ENCODE measurements around the gene BNC2. TPM values are rescaled to one million over a fixed set of nuclear protein-coding genes. Genes with fewer than 3 reads are reported as not detected.

Gene BNC2
- total and polyA plus RNA-seq, 4 donors: 0.96 to 23.2 (median 9.7) TPM

DNA sequence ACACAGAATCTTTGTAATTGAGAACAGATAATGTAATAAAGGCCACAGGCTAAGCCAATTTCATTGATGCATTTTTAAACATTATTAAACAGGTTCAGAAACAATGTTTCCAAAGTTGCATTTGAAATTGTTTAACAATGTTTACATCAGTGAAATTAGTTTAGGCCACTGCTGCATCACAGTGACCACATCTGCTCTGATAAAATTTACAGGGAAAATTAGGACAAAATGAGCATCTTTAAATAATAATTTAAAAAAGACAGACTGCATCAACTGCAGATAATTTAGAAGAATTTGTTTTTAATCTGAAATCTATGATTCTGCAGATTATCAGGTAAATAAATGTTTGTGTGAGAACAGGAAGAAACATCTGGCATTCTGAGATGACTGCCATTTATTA, 420.4 kb downstream of the BNC2 start:
- Histone ChIP-seq H3K9me3 (ENCODE audit: control insufficient read depth in 4 of 4, insufficient read depth in 3 of 4, low read length in 3 of 4) (no peaks in the 10 kb centered on the region), H3K4me3 (no peak overlapping the region), H3K27ac (ENCODE audit: low read depth in 1 of 2, low read length in 1 of 2) (no peak overlapping the region), H3K36me3 (ENCODE audit: control insufficient read depth in 4 of 4, insufficient read depth in 4 of 4, low read length in 4 of 4) (no peaks in the 10 kb centered on the region), H3K4me1 (ENCODE audit: control insufficient read depth in 5 of 5, insufficient read depth in 5 of 5, low read length in 5 of 5) (peaks cover 0 to 16% (median 0%) of the 10 kb centered on the region in 5 donors), H3K9ac (ENCODE audit: insufficient read depth in 1 of 2, low read length in 2 of 2) (no peak overlapping the region), H3K27me3 (ENCODE audit: control insufficient read depth in 3 of 3, insufficient read depth in 3 of 3, low read length in 2 of 3) (no peaks in the 10 kb centered on the region)
- TF ChIP-seq, protein P1, sequence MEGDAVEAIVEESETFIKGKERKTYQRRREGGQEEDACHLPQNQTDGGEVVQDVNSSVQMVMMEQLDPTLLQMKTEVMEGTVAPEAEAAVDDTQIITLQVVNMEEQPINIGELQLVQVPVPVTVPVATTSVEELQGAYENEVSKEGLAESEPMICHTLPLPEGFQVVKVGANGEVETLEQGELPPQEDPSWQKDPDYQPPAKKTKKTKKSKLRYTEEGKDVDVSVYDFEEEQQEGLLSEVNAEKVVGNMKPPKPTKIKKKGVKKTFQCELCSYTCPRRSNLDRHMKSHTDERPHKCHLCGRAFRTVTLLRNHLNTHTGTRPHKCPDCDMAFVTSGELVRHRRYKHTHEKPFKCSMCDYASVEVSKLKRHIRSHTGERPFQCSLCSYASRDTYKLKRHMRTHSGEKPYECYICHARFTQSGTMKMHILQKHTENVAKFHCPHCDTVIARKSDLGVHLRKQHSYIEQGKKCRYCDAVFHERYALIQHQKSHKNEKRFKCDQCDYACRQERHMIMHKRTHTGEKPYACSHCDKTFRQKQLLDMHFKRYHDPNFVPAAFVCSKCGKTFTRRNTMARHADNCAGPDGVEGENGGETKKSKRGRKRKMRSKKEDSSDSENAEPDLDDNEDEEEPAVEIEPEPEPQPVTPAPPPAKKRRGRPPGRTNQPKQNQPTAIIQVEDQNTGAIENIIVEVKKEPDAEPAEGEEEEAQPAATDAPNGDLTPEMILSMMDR (IDR thresholded peaks at IDR 0.05; ENCODE audit: control extremely low read depth, extremely low read depth): no peak
- DNase-seq (no peak), ATAC-seq (ENCODE audit: insufficient read depth, low FRiP score) (no peak)

- peaks cover 0 to 21% (median 0%) of the 10 kb centered on the region in 5 donors for H3K4me1 ChIP-seq (ENCODE audit: control insufficient read depth in 5 of 5, insufficient read depth in 5 of 5, low read length in 5 of 5)
- DNase-seq: no peak
- no peak overlapping the region for H3K9ac ChIP-seq (ENCODE audit: insufficient read depth in 1 of 2, low read length in 2 of 2)
- ATAC-seq (ENCODE audit: insufficient read depth, low FRiP score): no peak
- H3K4me3 ChIP-seq: no peak overlapping the region
- H3K36me3 ChIP-seq (ENCODE audit: control insufficient read depth in 4 of 4, insufficient read depth in 4 of 4, low read length in 4 of 4): no peaks in the 10 kb centered on the region
- TF ChIP-seq, protein P1 (IDR thresholded peaks at IDR 0.05; ENCODE audit: control extremely low read depth, extremely low read depth): no peak
- H3K27me3 ChIP-seq (ENCODE audit: control insufficient read depth in 3 of 3, insufficient read depth in 3 of 3, low read length in 2 of 3): no peaks in the 10 kb centered on the region
- H3K27ac ChIP-seq (ENCODE audit: low read depth in 1 of 2, low read length in 1 of 2): no peak overlapping the region
- 92 to 93% methylated on average over 10 of the region's 10 CpGs for WGBS, 2 donors
- no peaks in the 10 kb centered on the region for H3K9me3 ChIP-seq (ENCODE audit: control insufficient read depth in 4 of 4, insufficient read depth in 3 of 4, low read length in 3 of 4)
Measured at GRCh38 chr9:16449076-16449730, 421.3 kb downstream of the BNC2 start.

- DNase-seq: no peak
- TF ChIP-seq, protein P1 (IDR thresholded peaks at IDR 0.05; ENCODE audit: control extremely low read depth, extremely low read depth): no peak
- peaks cover 0 to 21% (median 0%) of the 10 kb centered on the region in 5 donors for H3K4me1 ChIP-seq (ENCODE audit: control insufficient read depth in 5 of 5, insufficient read depth in 5 of 5, low read length in 5 of 5)
- no peak overlapping the region for H3K4me3 ChIP-seq
- no peak for ATAC-seq (ENCODE audit: insufficient read depth, low FRiP score)
- H3K36me3 ChIP-seq (ENCODE audit: control insufficient read depth in 4 of 4, insufficient read depth in 4 of 4, low read length in 4 of 4): no peaks in the 10 kb centered on the region
- 84 to 85% methylated on average over 3 of the region's 3 CpGs for WGBS, 2 donors
- H3K27me3 ChIP-seq (ENCODE audit: control insufficient read depth in 3 of 3, insufficient read depth in 3 of 3, low read length in 2 of 3): no peaks in the 10 kb centered on the region
- no peak overlapping the region for H3K27ac ChIP-seq (ENCODE audit: low read depth in 1 of 2, low read length in 1 of 2)
- no peaks in the 10 kb centered on the region for H3K9me3 ChIP-seq (ENCODE audit: control insufficient read depth in 4 of 4, insufficient read depth in 3 of 4, low read length in 3 of 4)
- no peak overlapping the region for H3K9ac ChIP-seq (ENCODE audit: insufficient read depth in 1 of 2, low read length in 2 of 2)
Measured at GRCh38 chr9:16447946-16448345, 422.5 kb downstream of the BNC2 start.

GRCh38 chr9:16446636-16447035, 423.8 kb downstream of the BNC2 start:
- no peaks in the 10 kb centered on the region for H3K9me3 ChIP-seq (ENCODE audit: control insufficient read depth in 4 of 4, insufficient read depth in 3 of 4, low read length in 3 of 4)
- peaks cover 0 to 21% (median 0%) of the 10 kb centered on the region in 5 donors for H3K4me1 ChIP-seq (ENCODE audit: control insufficient read depth in 5 of 5, insufficient read depth in 5 of 5, low read length in 5 of 5)
- no peak for ATAC-seq (ENCODE audit: insufficient read depth, low FRiP score)
- no peaks in the 10 kb centered on the region for H3K27me3 ChIP-seq (ENCODE audit: control insufficient read depth in 3 of 3, insufficient read depth in 3 of 3, low read length in 2 of 3)
- TF ChIP-seq, protein P1 (IDR thresholded peaks at IDR 0.05; ENCODE audit: control extremely low read depth, extremely low read depth): no peak
- H3K36me3 ChIP-seq (ENCODE audit: control insufficient read depth in 4 of 4, insufficient read depth in 4 of 4, low read length in 4 of 4): no peaks in the 10 kb centered on the region
- no peak for DNase-seq
- H3K27ac ChIP-seq (ENCODE audit: low read depth in 1 of 2, low read length in 1 of 2): no peak overlapping the region
- WGBS, 2 donors: 80 to 85% methylated on average over 2 of the region's 2 CpGs
- H3K9ac ChIP-seq (ENCODE audit: insufficient read depth in 1 of 2, low read length in 2 of 2): no peak overlapping the region
- no peak overlapping the region for H3K4me3 ChIP-seq
